Panc1 (cell line): ENCODE results near the gene INO80D.

Source experiments
- CTCF ChIP-seq: fragments of 450-650 bp; IDR thresholded peaks from 2 replicates; pipeline ENCODE4 v1.5.1; 2017; ENCODE audit warnings: mild to moderate bottlenecking
- POLR2AphosphoS5 ChIP-seq: IDR thresholded peaks from 2 replicates; pipeline ENCODE4 v1.6.1; 2012; ENCODE audit warnings: mild to moderate bottlenecking, low read depth, low read length, moderate library complexity
- REST ChIP-seq, 2 experiments: IDR thresholded peaks; 2 replicates each; pipeline ENCODE4 v1.6.1; 2011 to 2012; ENCODE audit warnings: low read depth in 2 of 2, control low read depth in 1 of 2, low read length in 1 of 2, mild to moderate bottlenecking in 1 of 2, moderate library complexity in 1 of 2; ENCODE audit not compliant: insufficient read depth in 1 of 2

GRCh38 chr2:206105038-206105437 lies 19.1 kb upstream of the INO80D start:
- TF ChIP-seq POLR2AphosphoS5 (no peak), REST (IDR thresholded peaks at IDR 0.05; ENCODE audit: insufficient read depth in 1 of 2, low read depth in 2 of 2, low read length in 1 of 2) (no peak), CTCF (no peak)
